T47D (cell line): ENCODE measurements around the gene RXRB.
A peak's percentile ranks its signal among the peaks of the same experiment; 100 is the strongest.

Source experiments
- DNase-seq, 2 experiments: peaks; one replicate each; pipeline versions ENCODE4 v3.0.0 to v3.0.0-alpha.2; 2011 to 2012; ENCODE audit warnings: low read depth in 1 of 2, low spot score in 1 of 2
- JUND ChIP-seq: IDR thresholded peaks from 2 replicates; pipeline ENCODE4 v1.6.1; 2012; ENCODE audit warnings: low read depth
- in situ Hi-C: cut with HindIII; loops from 2 replicates; pipeline ENCODE4 v1.10.0; 2016; ENCODE audit warnings: low sequenced_read_pairs, low pct_unique_long_range_greater_than_20kb

Gene RXRB

GRCh38 chr6:33198159-33198852 is 2.2 kb downstream of the RXRB start:
- DNase-seq = no peak
- no peak for TF ChIP-seq JUND
- in situ Hi-C loops = no loop called here

- DNase-seq = peak; percentile 70 to 75
- in situ Hi-C loops = no loop called here
- no peak for TF ChIP-seq JUND
Observed at GRCh38 chr6:33197431-33198048, 2.9 kb downstream of the RXRB start.

- no peak for TF ChIP-seq JUND
- in situ Hi-C loops = no loop called here
- DNase-seq = peak in 1 of 2 experiments; percentile 58
Observed at GRCh38 chr6:33195304-33196165, 4.9 kb downstream of the RXRB start.

- no peak for TF ChIP-seq JUND
- no peak for DNase-seq
- in situ Hi-C loops = no loop called here
Observed at GRCh38 chr6:33194431-33194979, 6.0 kb downstream of the RXRB start.

- in situ Hi-C loops = no loop called here
- DNase-seq = no peak
- TF ChIP-seq JUND = no peak
Observed at GRCh38 chr6:33193619-33194018, 6.8 kb downstream of the RXRB start.

GRCh38 chr6:33192671-33193602 is 7.5 kb downstream of the RXRB start:
- in situ Hi-C loops = no loop called here
- no peak for DNase-seq
- no peak for TF ChIP-seq JUND

GRCh38 chr6:33192105-33192646 is 8.3 kb downstream of the RXRB start, which contains the start of gene COL11A2:
TSS of gene COL11A2 (minus strand) at chr6:33192467. CDS start at chr6:33192240, 227 bp downstream.
- TF ChIP-seq JUND = no peak
- in situ Hi-C loops = no loop called here
- no peak for DNase-seq

DNA sequence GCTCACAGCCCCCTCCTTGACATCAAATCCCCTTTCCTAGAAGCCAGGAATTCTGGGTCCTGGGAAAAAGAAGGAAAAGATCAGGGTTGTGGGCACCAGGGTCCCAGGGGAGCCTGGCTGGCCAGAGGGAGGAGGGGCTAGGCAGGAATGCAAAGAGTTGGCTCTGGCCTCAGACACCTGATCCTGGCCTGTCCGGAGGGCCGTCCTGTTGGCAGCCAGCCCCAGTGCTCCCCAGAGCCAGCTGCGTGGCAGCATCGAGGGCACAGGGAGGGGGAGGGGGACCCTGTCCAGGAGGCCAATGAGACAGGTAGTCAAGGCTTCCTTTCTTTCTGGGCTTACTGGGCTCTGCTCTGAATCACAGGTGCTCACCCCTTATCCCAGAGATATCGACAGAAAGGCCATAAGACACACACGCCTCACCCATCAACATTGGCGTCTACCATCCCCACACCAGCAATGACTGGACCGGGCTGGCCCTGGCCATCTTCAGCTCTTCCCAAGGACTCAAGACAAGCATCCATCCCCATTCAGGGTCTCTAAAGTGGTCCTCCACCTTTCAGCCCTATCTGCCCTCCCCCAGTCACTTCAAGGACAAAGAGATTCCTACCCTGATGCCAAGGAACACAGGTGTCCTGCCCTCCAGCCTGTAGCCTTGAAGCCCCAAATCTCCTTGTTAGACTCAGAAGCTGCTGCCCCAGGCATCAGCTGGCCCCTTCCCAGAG is 8.9 kb downstream of the RXRB start:
- DNase-seq = no peak
- TF ChIP-seq JUND = no peak
- in situ Hi-C loops = no loop called here

- in situ Hi-C loops = no loop called here
- TF ChIP-seq JUND = no peak
- DNase-seq = no peak
Observed at GRCh38 chr6:33190504-33191107, 9.9 kb downstream of the RXRB start.

GRCh38 chr6:33189625-33190448 is 10.6 kb downstream of the RXRB start:
- in situ Hi-C loops = no loop called here
- DNase-seq = no peak
- no peak for TF ChIP-seq JUND
